Measurements from ENCODE around the gene AK5.

The AK5 gene

DNA sequence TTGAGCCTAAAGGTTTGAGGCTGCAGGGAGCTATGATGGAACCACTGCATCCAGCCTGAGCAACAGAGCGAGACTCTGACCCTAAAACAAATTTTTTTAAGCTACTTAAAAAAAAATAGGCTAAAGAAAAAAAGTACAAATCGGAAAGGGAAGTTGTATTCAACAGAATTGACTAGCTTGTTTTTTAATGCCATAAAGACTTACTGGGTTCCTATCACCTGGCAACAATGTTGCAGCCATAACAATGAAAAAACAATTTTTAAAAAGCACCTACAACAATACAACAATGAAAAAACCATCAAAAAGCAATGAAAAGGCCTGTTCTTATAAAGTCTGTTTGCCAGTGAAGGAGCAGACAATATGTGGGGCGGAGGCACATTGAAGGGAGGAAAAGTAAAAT is 42.5 kb upstream of the AK5 start:
- Histone ChIP-seq H3K79me2 (no peaks in the 10 kb centered on the region), H3K4me2 (ENCODE audit: low read length) (no peak overlapping the region), H3K36me3 (ENCODE audit: control insufficient read depth, insufficient read depth, low read length) (no peaks in the 10 kb centered on the region), H3K27me3 (ENCODE audit: control insufficient read depth, insufficient read depth, low read length) (no peaks in the 10 kb centered on the region), H3K4me1 (no peaks in the 10 kb centered on the region), H3K9me3 (ENCODE audit: control insufficient read depth, low read length) (no peaks in the 10 kb centered on the region), H3K27ac (no peak overlapping the region), H3K4me3 (ENCODE audit: low read depth, low read length) (no peak overlapping the region), H2AFZ (no peak overlapping the region), H3K9ac (no peak overlapping the region)
- TF ChIP-seq, protein P1, sequence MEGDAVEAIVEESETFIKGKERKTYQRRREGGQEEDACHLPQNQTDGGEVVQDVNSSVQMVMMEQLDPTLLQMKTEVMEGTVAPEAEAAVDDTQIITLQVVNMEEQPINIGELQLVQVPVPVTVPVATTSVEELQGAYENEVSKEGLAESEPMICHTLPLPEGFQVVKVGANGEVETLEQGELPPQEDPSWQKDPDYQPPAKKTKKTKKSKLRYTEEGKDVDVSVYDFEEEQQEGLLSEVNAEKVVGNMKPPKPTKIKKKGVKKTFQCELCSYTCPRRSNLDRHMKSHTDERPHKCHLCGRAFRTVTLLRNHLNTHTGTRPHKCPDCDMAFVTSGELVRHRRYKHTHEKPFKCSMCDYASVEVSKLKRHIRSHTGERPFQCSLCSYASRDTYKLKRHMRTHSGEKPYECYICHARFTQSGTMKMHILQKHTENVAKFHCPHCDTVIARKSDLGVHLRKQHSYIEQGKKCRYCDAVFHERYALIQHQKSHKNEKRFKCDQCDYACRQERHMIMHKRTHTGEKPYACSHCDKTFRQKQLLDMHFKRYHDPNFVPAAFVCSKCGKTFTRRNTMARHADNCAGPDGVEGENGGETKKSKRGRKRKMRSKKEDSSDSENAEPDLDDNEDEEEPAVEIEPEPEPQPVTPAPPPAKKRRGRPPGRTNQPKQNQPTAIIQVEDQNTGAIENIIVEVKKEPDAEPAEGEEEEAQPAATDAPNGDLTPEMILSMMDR (IDR thresholded peaks at IDR 0.05) = no peak

DNA sequence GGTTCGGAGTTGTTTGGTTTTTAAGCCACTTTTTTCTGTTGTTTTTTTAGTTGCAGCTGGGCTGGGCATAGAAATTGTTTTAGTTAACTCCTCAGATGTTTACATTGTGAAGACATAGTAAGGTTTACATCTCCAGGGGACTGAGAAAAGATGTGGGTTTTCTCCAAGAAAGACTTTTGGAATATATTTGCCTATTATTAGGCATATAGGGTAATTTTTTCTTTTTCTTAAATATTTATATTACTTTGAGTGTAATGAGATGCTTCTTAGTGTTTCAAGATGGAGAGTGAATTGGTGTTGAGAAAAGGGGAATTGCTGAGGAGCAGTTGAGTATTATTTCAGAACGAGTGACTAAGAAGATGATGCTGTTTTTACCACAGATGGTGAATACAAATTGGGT is 36.0 kb upstream of the AK5 start:
- Histone ChIP-seq H3K4me2 (ENCODE audit: low read length) (no peak overlapping the region), H3K9me3 (ENCODE audit: control insufficient read depth, low read length) (no peaks in the 10 kb centered on the region), H3K27ac (no peak overlapping the region), H3K9ac (no peak overlapping the region), H3K4me3 (ENCODE audit: low read depth, low read length) (no peak overlapping the region), H3K36me3 (ENCODE audit: control insufficient read depth, insufficient read depth, low read length) (no peaks in the 10 kb centered on the region), H2AFZ (no peak overlapping the region), H3K4me1 (no peaks in the 10 kb centered on the region), H3K79me2 (no peaks in the 10 kb centered on the region), H3K27me3 (ENCODE audit: control insufficient read depth, insufficient read depth, low read length) (no peaks in the 10 kb centered on the region)
- TF ChIP-seq, protein P1 (IDR thresholded peaks at IDR 0.05) = no peak

GRCh38 chr1:77250126-77250525 is 31.7 kb upstream of the AK5 start:
- Histone ChIP-seq H3K4me3 (ENCODE audit: low read depth, low read length) (no peak overlapping the region), H3K27me3 (ENCODE audit: control insufficient read depth, insufficient read depth, low read length) (no peaks in the 10 kb centered on the region), H3K4me1 (no peaks in the 10 kb centered on the region), H3K27ac (no peak overlapping the region), H3K9me3 (ENCODE audit: control insufficient read depth, low read length) (peaks cover 2% of the 10 kb centered on the region), H3K4me2 (ENCODE audit: low read length) (no peak overlapping the region), H3K36me3 (ENCODE audit: control insufficient read depth, insufficient read depth, low read length) (no peaks in the 10 kb centered on the region), H3K9ac (no peak overlapping the region), H3K79me2 (no peaks in the 10 kb centered on the region), H2AFZ (no peak overlapping the region)
- TF ChIP-seq, protein P1 (IDR thresholded peaks at IDR 0.05) = no peak

- TF ChIP-seq, protein P1 (IDR thresholded peaks at IDR 0.05) = no peak
- no peak overlapping the region for H3K9ac ChIP-seq
- peaks cover 4% of the 10 kb centered on the region for H3K9me3 ChIP-seq (ENCODE audit: control insufficient read depth, low read length)
- no peaks in the 10 kb centered on the region for H3K27me3 ChIP-seq (ENCODE audit: control insufficient read depth, insufficient read depth, low read length)
- no peak overlapping the region for H3K4me2 ChIP-seq (ENCODE audit: low read length)
- no peak overlapping the region for H3K27ac ChIP-seq
- no peaks in the 10 kb centered on the region for H3K79me2 ChIP-seq
- H3K4me3 ChIP-seq (ENCODE audit: low read depth, low read length) = no peak overlapping the region
- no peak overlapping the region for H2AFZ ChIP-seq
- no peaks in the 10 kb centered on the region for H3K36me3 ChIP-seq (ENCODE audit: control insufficient read depth, insufficient read depth, low read length)
- H3K4me1 ChIP-seq = no peaks in the 10 kb centered on the region
These were observed 28.6 kb upstream of the AK5 start for GRCh38 chr1:77253211-77253610.

GRCh38 chr1:77263708-77264107 is 18.1 kb upstream of the AK5 start:
- H3K36me3 ChIP-seq (ENCODE audit: control insufficient read depth, insufficient read depth, low read length) = no peaks in the 10 kb centered on the region
- H3K9ac ChIP-seq = no peak overlapping the region
- no peaks in the 10 kb centered on the region for H3K4me1 ChIP-seq
- no peaks in the 10 kb centered on the region for H3K9me3 ChIP-seq (ENCODE audit: control insufficient read depth, low read length)
- no peaks in the 10 kb centered on the region for H3K79me2 ChIP-seq
- no peak overlapping the region for H3K27ac ChIP-seq
- TF ChIP-seq, protein P1 (IDR thresholded peaks at IDR 0.05) = no peak
- H2AFZ ChIP-seq = no peak overlapping the region
- no peak overlapping the region for H3K4me2 ChIP-seq (ENCODE audit: low read length)
- no peaks in the 10 kb centered on the region for H3K27me3 ChIP-seq (ENCODE audit: control insufficient read depth, insufficient read depth, low read length)
- H3K4me3 ChIP-seq (ENCODE audit: low read depth, low read length) = no peak overlapping the region
